Measurements from ENCODE around the gene BBS4.

- TF ChIP-seq CTCF (IDR thresholded peaks at IDR 0.05; ENCODE audit: low read depth, low read length) (no peak), EZH2phosphoT487 (IDR thresholded peaks at IDR 0.05; ENCODE audit: low read depth) (no peak)
Observed at GRCh38 chr15:72682772-72683171, 3.2 kb upstream of the BBS4 start.

Data from OCI-LY3 (cell line).